Activated CD4-positive, alpha-beta memory T cell treated with anti-CD3 and anti-CD28 coated beads, Interleukin-2, amount 10 ng/mL, durations not matched to agents 7 days and 5 days (primary cell): ENCODE results near the gene CD226. TPM values are rescaled to one million over a fixed set of nuclear protein-coding genes. Genes with fewer than 3 reads are reported as not detected.

ENCODE experiments used
- CTCF ChIA-PET: fragments of 350-600 bp; sonication (Branson Sonifier 250); formaldehyde crosslinking; loops from one replicate; lab custom pipeline; 2021; ENCODE audit warnings: antibody characterized with exemption, inconsistent platforms; lab: Charles Lee
- POLR2A ChIA-PET: fragments of 350-600 bp; sonication (Branson Sonifier 250); formaldehyde crosslinking; loops from one replicate; lab custom pipeline; 2021; ENCODE audit warnings: antibody characterized with exemption; lab: Charles Lee
- DNase-seq: peaks from one replicate; pipeline ENCODE4 v3.0.0-alpha.2; 2020
- H3K27ac Mint-ChIP-seq: one replicate; pipeline ENCODE4 v1.8.0; 2021; ENCODE audit warnings: mild to moderate bottlenecking, mixed read lengths
- H3K27me3 Mint-ChIP-seq: one replicate; pipeline ENCODE4 v1.8.0; 2021; ENCODE audit warnings: mixed read lengths
- H3K36me3 Mint-ChIP-seq: one replicate; pipeline ENCODE4 v1.8.0; 2021; ENCODE audit warnings: low read depth, mixed read lengths
- H3K4me1 Mint-ChIP-seq: one replicate; pipeline ENCODE4 v1.8.0; 2021; ENCODE audit warnings: mixed read lengths
- H3K4me3 Mint-ChIP-seq: one replicate; pipeline ENCODE4 v1.8.0; 2021; ENCODE audit warnings: mild to moderate bottlenecking, mixed read lengths
- H3K9me3 Mint-ChIP-seq: one replicate; pipeline ENCODE4 v1.8.0; 2021; ENCODE audit warnings: mixed read lengths
- total RNA-seq, 2 experiments: library from RNA; stranded (reverse); gene quantifications; one replicate each; pipeline ENCODE4 v1.2.3, GENCODE V29; 2021

The CD226 gene
- total RNA-seq, 2 experiments from 2014 or later = 102 to 111 TPM

GRCh38 chr18:69817335-69817940, 130.2 kb downstream of the CD226 start:
- DNase-seq = no peak
- Mint-ChIP-seq H3K36me3 (peaks cover 34% of the 10 kb centered on the region), H3K9me3 (peaks cover 10% of the 10 kb centered on the region), H3K27me3 (no peaks in the 10 kb centered on the region), H3K27ac (no peak overlapping the region), H3K4me3 (no peak overlapping the region), H3K4me1 (no peaks in the 10 kb centered on the region)
- CTCF ChIA-PET = no interaction called here
- POLR2A ChIA-PET = no interaction called here

- H3K27me3 Mint-ChIP-seq = no peaks in the 10 kb centered on the region
- H3K36me3 Mint-ChIP-seq = peaks cover 29% of the 10 kb centered on the region
- H3K9me3 Mint-ChIP-seq = peaks cover 4% of the 10 kb centered on the region
- POLR2A ChIA-PET = no interaction called here
- CTCF ChIA-PET = no interaction called here
- no peak for DNase-seq
- no peaks in the 10 kb centered on the region for H3K4me1 Mint-ChIP-seq
- no peak overlapping the region for H3K4me3 Mint-ChIP-seq
- no peak overlapping the region for H3K27ac Mint-ChIP-seq
Measured at GRCh38 chr18:69814861-69815385, 132.8 kb downstream of the CD226 start.

- H3K4me3 Mint-ChIP-seq = no peak overlapping the region
- POLR2A ChIA-PET = no interaction called here
Measured at GRCh38 chr18:69813559-69813958, 134.1 kb downstream of the CD226 start.

GRCh38 chr18:69808399-69808798, 139.3 kb downstream of the CD226 start:
- Mint-ChIP-seq H3K36me3 (peaks cover 18% of the 10 kb centered on the region), H3K27me3 (no peaks in the 10 kb centered on the region), H3K4me1 (no peaks in the 10 kb centered on the region), H3K27ac (no peak overlapping the region), H3K9me3 (peaks cover 4% of the 10 kb centered on the region), H3K4me3 (no peak overlapping the region)
- ChIA-PET CTCF (no interaction called here), POLR2A (no interaction called here)
- no peak for DNase-seq

More at GRCh38 chr18:69813559-69813958, 134.1 kb downstream of the CD226 start:
- no peaks in the 10 kb centered on the region for H3K4me1 Mint-ChIP-seq
- DNase-seq = no peak
- no peak overlapping the region for H3K27ac Mint-ChIP-seq
- CTCF ChIA-PET = no interaction called here
- peaks cover 4% of the 10 kb centered on the region for H3K9me3 Mint-ChIP-seq
- peaks cover 26% of the 10 kb centered on the region for H3K36me3 Mint-ChIP-seq
- no peaks in the 10 kb centered on the region for H3K27me3 Mint-ChIP-seq

GRCh38 chr18:69804776-69805501, 142.7 kb downstream of the CD226 start:
- Mint-ChIP-seq H3K9me3 (no peaks in the 10 kb centered on the region), H3K27ac (no peak overlapping the region), H3K4me3 (no peak overlapping the region), H3K27me3 (no peaks in the 10 kb centered on the region), H3K36me3 (peaks cover 5% of the 10 kb centered on the region), H3K4me1 (no peaks in the 10 kb centered on the region)
- ChIA-PET CTCF (no interaction called here), POLR2A (no interaction called here)
- no peak for DNase-seq
